K562 (cell line): Measurements from ENCODE around the gene ORC1. TPM values are rescaled to one million over a fixed set of nuclear protein-coding genes. Genes with fewer than 3 reads are reported as not detected.

Source experiments
- ATAC-seq: fragments of 200-7000 bp; cut with Tn5 transposase; 3 replicates; pipeline ENCODE4 v1.9.1; 2020; ENCODE audit warnings: moderate library complexity
- BruUV-seq: library from RNA; stranded (reverse); fragments of 400-500 nt; replicated peaks from 2 replicates; lab custom pipeline; 2021; lab: Mats Ljungman, UMichigan
- CTCF ChIA-PET: fragments of 300-600 bp; formaldehyde crosslinking; extraction: SDS; loops from one replicate; lab custom pipeline; 2021; ENCODE audit warnings: low intra/inter-chr PET ratio; lab: Yijun Ruan, JAX
- POLR2A ChIA-PET: fragments of 300-600, 350-650 bp; sonication (Branson Sonifier 250); formaldehyde crosslinking; extraction: SDS; loops from one replicate; lab custom pipeline; 2021; ENCODE audit warnings: antibody characterized with exemption, inconsistent platforms; lab: Yijun Ruan, JAX
- DNase-seq, 4 experiments: peaks; one replicate each; pipeline versions ENCODE4 v3.0.0 to v3.0.0-alpha.2; 2011 to 2018; ENCODE audit warnings: low spot score in 3 of 4, mixed read lengths in 3 of 4; ENCODE audit errors: extremely low read depth in 1 of 4
- FAIRE-seq: peaks from 2 replicates; lab custom pipeline; 2011; peaks lifted over from hg19 to GRCh38; lab: Jason Lieb, UNC
- H2AFZ ChIP-seq: 2 replicates; pipeline ENCODE4 v1.6.0; 2011; ENCODE audit warnings: low read depth, low read length, control low read depth, inconsistent platforms
- H3K27ac ChIP-seq: fragments of 200-600 bp; 3 replicates; pipeline ENCODE4 v1.8.0; 2011; ENCODE audit warnings: low read depth, mild to moderate bottlenecking, control low read depth, inconsistent platforms, low read length, moderate library complexity, mixed read lengths; ENCODE audit errors: extremely low read depth
- H3K27me3 ChIP-seq, 2 experiments: fragments of 300-600 bp in 1 of 2; 2 replicates in 1 of 2; 3 replicates in 1 of 2; pipeline versions ENCODE4 v1.6.0 to v1.8.0; 2011; ENCODE audit warnings: inconsistent platforms in 2 of 2, low read length in 2 of 2, mild to moderate bottlenecking in 1 of 2, mixed read lengths in 1 of 2, moderate library complexity in 1 of 2; ENCODE audit not compliant: control insufficient read depth in 2 of 2, insufficient read depth in 2 of 2
- H3K36me3 ChIP-seq: fragments of 300-600 bp; 3 replicates; pipeline ENCODE4 v1.8.0; 2011; ENCODE audit warnings: mild to moderate bottlenecking, low read length, inconsistent platforms; ENCODE audit not compliant: control insufficient read depth, insufficient read depth
- H3K4me1 ChIP-seq, 2 experiments: fragments of 200-600 bp in 1 of 2; replicated peaks in 1 of 2; 2 replicates in 1 of 2; 3 replicates in 1 of 2; pipeline versions ENCODE4 v1.5.1 to v1.8.0; 2011; ENCODE audit warnings: inconsistent platforms in 2 of 2, low read length in 2 of 2, mild to moderate bottlenecking in 1 of 2, mixed read lengths in 1 of 2, moderate library complexity in 1 of 2; ENCODE audit not compliant: control insufficient read depth in 2 of 2, insufficient read depth in 2 of 2
- H3K4me2 ChIP-seq: 2 replicates; pipeline ENCODE4 v1.6.1; 2011; ENCODE audit warnings: low read length, control low read depth, inconsistent platforms, mixed read lengths; ENCODE audit not compliant: insufficient read depth
- H3K4me3 ChIP-seq: fragments of 200-600 bp; sonication (generic), shearing (Covaris generic); 2 replicates; pipeline ENCODE4 v1.5.1; 2016; ENCODE audit warnings: control low read depth, inconsistent platforms
- H3K79me2 ChIP-seq: fragments of 200-600 bp; 3 replicates; pipeline ENCODE4 v1.8.0; 2011; ENCODE audit warnings: low read length, inconsistent platforms; ENCODE audit not compliant: control insufficient read depth, insufficient read depth
- H3K9ac ChIP-seq, 2 experiments: 2 replicates each; pipeline versions ENCODE4 v1.6.0 to v1.6.1; 2011; ENCODE audit warnings: low read depth in 2 of 2, low read length in 2 of 2, control low read depth in 1 of 2, inconsistent platforms in 1 of 2, mild to moderate bottlenecking in 1 of 2, mixed read lengths in 1 of 2; ENCODE audit not compliant: insufficient read depth in 1 of 2
- H3K9me1 ChIP-seq: one replicate; pipeline ENCODE4 v1.6.0; 2011; ENCODE audit warnings: inconsistent platforms, mild to moderate bottlenecking, low read length, moderate library complexity; ENCODE audit not compliant: control insufficient read depth, insufficient read depth
- H3K9me3 ChIP-seq: replicated peaks from 2 replicates; pipeline ENCODE4 v1.5.1; 2011; ENCODE audit warnings: low read depth, low read length, inconsistent platforms; ENCODE audit not compliant: control insufficient read depth, insufficient read depth
- H4K20me1 ChIP-seq: replicated peaks from 2 replicates; pipeline ENCODE4 v1.6.1; 2011; ENCODE audit warnings: low read length, inconsistent platforms, mixed read lengths; ENCODE audit not compliant: control insufficient read depth, insufficient read depth
- ARID1B ChIP-seq: fragments of 450-650 bp; IDR thresholded peaks from 2 replicates; pipeline ENCODE4 v1.6.1; 2016; ENCODE audit warnings: antibody characterized with exemption, mild to moderate bottlenecking, inconsistent platforms
- CBFA2T2 ChIP-seq: fragments of 450-650 bp; conservative IDR thresholded peaks from 2 replicates; pipeline ENCODE4 v1.6.1; 2017; ENCODE audit warnings: mild to moderate bottlenecking
- CBFA2T3 ChIP-seq: fragments of 450-650 bp; IDR thresholded peaks from 2 replicates; pipeline ENCODE4 v1.6.1; 2017
- CREB1 ChIP-seq, 2 experiments: sonication (generic) in 1 of 2; formaldehyde crosslinking in 1 of 2; IDR thresholded peaks; 2 replicates each; pipeline versions ENCODE4 v1.6.1 to v1.8.0; 2012 to 2022; ENCODE audit warnings: inconsistent platforms in 1 of 2, mild to moderate bottlenecking in 1 of 2, missing genetic modification reagents in 1 of 2, moderate library complexity in 1 of 2
- FOXJ2 ChIP-seq: fragments of 200-800 bp; sonication (Bioruptor generic); IDR thresholded peaks from 2 replicates; pipeline ENCODE4 v1.6.1; 2016; ENCODE audit warnings: missing genetic modification characterization, missing compliant biosample characterization
- HEY1 ChIP-seq: fragments of 250-450 bp; sonication (Bioruptor Pico); IDR thresholded peaks from 2 replicates; pipeline ENCODE4 v1.5.0; 2020; ENCODE audit warnings: mild to moderate bottlenecking, moderate library complexity, borderline replicate concordance
- IRF9 ChIP-seq: fragments of 450-650 bp; IDR thresholded peaks from 2 replicates; pipeline ENCODE4 v1.6.1; 2016; ENCODE audit warnings: missing biosample characterization, missing genetic modification characterization
- MLX ChIP-seq, 2 experiments: fragments of 450-650 bp in 1 of 2; sonication (generic) in 1 of 2; formaldehyde crosslinking; conservative IDR thresholded peaks; 2 replicates each; pipeline versions ENCODE4 v1.4.0 to v1.8.1; 2020 to 2022; ENCODE audit warnings: mild to moderate bottlenecking in 1 of 2, missing genetic modification reagents in 1 of 2
- MNT ChIP-seq, 2 experiments: fragments of 450-650 bp; conservative IDR thresholded peaks; 2 replicates each; pipeline ENCODE4 v1.6.1; 2017; ENCODE audit warnings: mild to moderate bottlenecking in 2 of 2, moderate library complexity in 2 of 2
- NCOR1 ChIP-seq: fragments of 450-650 bp; IDR thresholded peaks from 2 replicates; pipeline ENCODE4 v1.6.1; 2016; ENCODE audit warnings: mild to moderate bottlenecking, moderate library complexity
- RFX1 ChIP-seq: fragments of 450-650 bp; IDR thresholded peaks from 2 replicates; pipeline ENCODE4 v1.6.1; 2016; ENCODE audit warnings: mild to moderate bottlenecking, moderate library complexity
- TAL1 ChIP-seq: fragments of 450-650 bp; IDR thresholded peaks from 2 replicates; pipeline ENCODE4 v1.6.1; 2016; ENCODE audit warnings: mild to moderate bottlenecking
- TEAD4 ChIP-seq, 2 experiments: sonication (generic) in 1 of 2; formaldehyde crosslinking in 1 of 2; IDR thresholded peaks; 2 replicates each; pipeline versions ENCODE4 v1.6.1 to v1.8.0; 2012 to 2022; ENCODE audit warnings: borderline replicate concordance in 1 of 2, inconsistent platforms in 1 of 2, low read length in 1 of 2, mild to moderate bottlenecking in 1 of 2, missing genetic modification reagents in 1 of 2
- WGBS: fragments of 100-300 bp; shearing (Covaris generic); methylation state at CpG from one replicate; pipeline ENCODE4 v1.1.6; 2016; ENCODE audit warnings: low coverage, mixed read lengths; ENCODE audit not compliant: insufficient coverage; ENCODE audit errors: missing lambda C conversion rate; 5-methylcytosine and 5-hydroxymethylcytosine counted together
- in situ Hi-C: fragments of 300-500 bp; cut with MboI; formaldehyde crosslinking; loops from 4 replicates; pipeline ENCODE4 v1.15.0; 2018; ENCODE audit warnings: inconsistent platforms, mixed read lengths
- intact Hi-C: fragments of 100-400 bp; cut with micrococcal nuclease; formaldehyde crosslinking; loops from 2 replicates; pipeline ENCODE4 v1.14.2; 2022
- polyA plus RNA-seq, 8 experiments: library from polyadenylated mRNA; depleted of rRNA in 4 of 8; stranded (reverse) in 5 of 8; unstranded in 3 of 8; fragments of >200 nt; fragmentation: Nextera tagmentation in 2 of 8; fragmentation: Illumina TruSeq in 1 of 8; extraction: Ambion mirVana in 2 of 8; extraction: Trizol in 1 of 8; gene quantifications; 2 replicates each; pipeline versions ENCODE4 v1.2.1 to v1.2.3, GENCODE V29; 2011 to 2014; ENCODE audit warnings: inconsistent platforms in 1 of 8, missing spikeins in 1 of 8
- total RNA-seq, 7 experiments: library from RNA; depleted of rRNA in 6 of 7; stranded (reverse); fragments of >200 nt in 6 of 7; fragmentation: Illumina TruSeq in 2 of 7; extraction: Trizol in 2 of 7; gene quantifications; 2 replicates each; pipeline versions ENCODE4 v1.2.1 to v1.2.3, GENCODE V29; 2011 to 2021; ENCODE audit warnings: low replicate concordance in 1 of 7

ORC1 gene
- total and polyA plus RNA-seq, 9 of the 15 experiments (the other 6 are each of a cell fraction or from before 2014, with no cell fraction given), result 26.4 to 91.6 (median 69.7) TPM

- TF ChIP-seq MLX (CRISPR knock-in tag; conservative IDR thresholded peaks at IDR 0.05) (no peak), HEY1 (no peak)
These were observed 31.0 kb upstream of the ORC1 start (continued) for GRCh38 chr1:52435211-52435610.

- Histone ChIP-seq H3K4me1 (no peaks in the 10 kb centered on the region), H3K9me1 (no peaks in the 10 kb centered on the region), H3K9ac (no peak overlapping the region), H3K27ac (no peak overlapping the region), H3K36me3 (peaks cover 43% of the 10 kb centered on the region), H3K27me3 (no peaks in the 10 kb centered on the region), H3K4me3 (no peak overlapping the region), H2AFZ (no peak overlapping the region), H4K20me1 (no peaks in the 10 kb centered on the region), H3K79me2 (no peaks in the 10 kb centered on the region), H3K9me3 (no peaks in the 10 kb centered on the region), H3K4me2 (no peak overlapping the region)
- TF ChIP-seq ARID1B, result peak; percentile 48
- no peak for TF ChIP-seq IRF9 (tag)
- peak; percentile 20; the same call in 1 of the 2 replicates for TF ChIP-seq NCOR1
- peak; percentile 61 for TF ChIP-seq CBFA2T3
- TF ChIP-seq TAL1, result peak; percentile 70
- TF ChIP-seq FOXJ2 (tag), result peak; percentile 94
- peak; percentile 62; the same call in 1 of the 2 replicates for TF ChIP-seq TEAD4 (IDR thresholded peaks at IDR 0.05; ENCODE audit: low read length)
- no peak for TF ChIP-seq TEAD4 (CRISPR knock-in tag; IDR thresholded peaks at IDR 0.05; ENCODE audit: borderline replicate concordance)
- TF ChIP-seq MNT (conservative IDR thresholded peaks at IDR 0.05), result no peak
- TF ChIP-seq CBFA2T2, result peak; percentile 26; the same call in 1 of the 2 replicates
- no peak for TF ChIP-seq CREB1 (IDR thresholded peaks at IDR 0.05)
- TF ChIP-seq CREB1 (CRISPR knock-in tag; IDR thresholded peaks at IDR 0.05), result no peak
- TF ChIP-seq RFX1, result peak; percentile 44
- WGBS, result 66% methylated on average over 8 of the region's 8 CpGs
- intact Hi-C loops, result no loop called here
- DNase-seq (no peak), ATAC-seq (peak; percentile 31; the same call in 1 of the 3 replicates), FAIRE-seq (no peak)
- POLR2A ChIA-PET, result interaction anchor here (0.5 to 3.0 kb wide), 5 partner anchors 9 to 28 kb away, joined by 3 to 10 read pairs (median 9); partner anchors contain the start of genes ORC1 and PRPF38A
- in situ Hi-C loops, result no loop called here
- BruUV-seq, result no TSS peak
- CTCF ChIA-PET, result no interaction called here
These were observed 28.6 kb upstream of the ORC1 start for GRCh38 chr1:52432807-52433206.
